H1 (cell line): ENCODE results near the gene RYR3. TPM values are rescaled to one million over a fixed set of nuclear protein-coding genes. Genes with fewer than 3 reads are reported as not detected.

ENCODE experiments used
- CTCF ChIA-PET: fragments of 300-600 bp; sonication (Branson Sonifier 250); formaldehyde crosslinking; loops from one replicate; lab custom pipeline; 2021; ENCODE audit not compliant: partially characterized antibody; lab: Charles Lee
- POLR2A ChIA-PET: fragments of 300-600 bp; sonication (Branson Sonifier 250); formaldehyde crosslinking; loops from one replicate; lab custom pipeline; 2021; ENCODE audit warnings: inconsistent platforms; ENCODE audit not compliant: partially characterized antibody; lab: Charles Lee
- DNase-seq, 2 experiments: peaks; one replicate each; pipeline versions ENCODE4 v3.0.0 to v3.0.0-alpha.2; 2010 to 2022; ENCODE audit warnings: low spot score in 2 of 2, low read depth in 1 of 2, mixed read lengths in 1 of 2
- FAIRE-seq: peaks from 2 replicates; lab custom pipeline; 2011; peaks lifted over from hg19 to GRCh38; lab: Jason Lieb, UNC
- H2AFZ ChIP-seq: 2 replicates; pipeline ENCODE4 v1.8.1; 2012; ENCODE audit warnings: low read length, inconsistent platforms
- H2AK5ac ChIP-seq: 2 replicates; pipeline ENCODE4 v1.6.1; 2013; ENCODE audit warnings: low read depth, low read length
- H2BK120ac ChIP-seq: replicated peaks from 2 replicates; pipeline ENCODE3; 2013; ENCODE audit warnings: low read depth, low read length, inconsistent platforms
- H2BK12ac ChIP-seq: 2 replicates; pipeline ENCODE4 v1.6.1; 2013; ENCODE audit warnings: low read depth, low read length
- H2BK15ac ChIP-seq: 2 replicates; pipeline ENCODE4 v1.6.1; 2013; ENCODE audit warnings: low read length
- H2BK20ac ChIP-seq: 2 replicates; pipeline ENCODE4 v1.6.1; 2013; ENCODE audit warnings: low read length
- H2BK5ac ChIP-seq: 2 replicates; pipeline ENCODE4 v1.6.1; 2013; ENCODE audit warnings: low read depth, low read length
- H3K14ac ChIP-seq: 2 replicates; pipeline ENCODE4 v1.6.1; 2013; ENCODE audit warnings: inconsistent platforms; ENCODE audit not compliant: insufficient read length
- H3K18ac ChIP-seq: 2 replicates; pipeline ENCODE4 v1.6.1; 2013; ENCODE audit warnings: low read length; ENCODE audit errors: extremely low read depth
- H3K23ac ChIP-seq: 2 replicates; pipeline ENCODE4 v1.6.1; 2013; ENCODE audit warnings: inconsistent platforms; ENCODE audit not compliant: insufficient read length
- H3K23me2 ChIP-seq: 2 replicates; pipeline ENCODE4 v1.6.1; 2013; ENCODE audit warnings: low read depth, low read length
- H3K27ac ChIP-seq: 2 replicates; pipeline ENCODE4 v1.6.1; 2011; ENCODE audit warnings: low read depth, low read length, inconsistent platforms
- H3K27me3 ChIP-seq, 4 experiments: replicated peaks in 1 of 4; 1 replicate in 1 of 4; 2 replicates in 3 of 4; pipeline versions ENCODE4 v1.6.1 to v1.8.1; 2011 to 2013; ENCODE audit warnings: low read length in 3 of 4, mild to moderate bottlenecking in 3 of 4, inconsistent platforms in 2 of 4, mixed read lengths in 2 of 4, moderate library complexity in 1 of 4; ENCODE audit not compliant: control insufficient read depth in 3 of 4, insufficient read depth in 3 of 4; ENCODE audit errors: extremely low read depth in 1 of 4
- H3K36me3 ChIP-seq, 4 experiments: 2 replicates each; pipeline versions ENCODE4 v1.6.1 to v1.8.1; 2011 to 2013; ENCODE audit warnings: mild to moderate bottlenecking in 4 of 4, low read length in 3 of 4, moderate library complexity in 2 of 4, control low read depth in 1 of 4, inconsistent platforms in 1 of 4; ENCODE audit not compliant: insufficient read depth in 4 of 4, control insufficient read depth in 2 of 4
- H3K4ac ChIP-seq: replicated peaks from 2 replicates; pipeline ENCODE3; 2013; ENCODE audit warnings: low read length, low read depth, mixed read lengths, inconsistent platforms; ENCODE audit not compliant: insufficient read length
- H3K4me1 ChIP-seq, 4 experiments: replicated peaks in 1 of 4; 1 replicate in 1 of 4; 2 replicates in 3 of 4; pipeline versions ENCODE4 v1.6.1 to v1.8.1; 2011 to 2013; ENCODE audit warnings: low read length in 3 of 4, inconsistent platforms in 2 of 4, mixed read lengths in 1 of 4; ENCODE audit not compliant: insufficient read depth in 4 of 4, control insufficient read depth in 3 of 4
- H3K4me2 ChIP-seq, 2 experiments: 2 replicates each; pipeline versions ENCODE4 v1.6.1 to v1.8.1; 2011 to 2013; ENCODE audit warnings: low read depth in 2 of 2, low read length in 2 of 2, control low read depth in 1 of 2, inconsistent platforms in 1 of 2, mild to moderate bottlenecking in 1 of 2; ENCODE audit not compliant: insufficient read depth in 1 of 2
- H3K4me3 ChIP-seq, 4 experiments: fragments of 200-600, 300-600 bp in 1 of 4; sonication (generic), shearing (Covaris generic), sonication (Bioruptor Twin) in 1 of 4; 2 replicates each; pipeline versions ENCODE4 v1.5.1 to v1.8.1; 2011 to 2016; ENCODE audit warnings: low read length in 4 of 4, low read depth in 3 of 4, control low read depth in 2 of 4, inconsistent platforms in 2 of 4, mild to moderate bottlenecking in 2 of 4, mixed read lengths in 1 of 4, moderate library complexity in 1 of 4; ENCODE audit not compliant: insufficient read depth in 2 of 4; ENCODE audit errors: extremely low read depth in 1 of 4
- H3K56ac ChIP-seq: replicated peaks from 2 replicates; pipeline ENCODE3; 2013; ENCODE audit warnings: low read depth, mild to moderate bottlenecking, mixed read lengths, low read length, inconsistent platforms; ENCODE audit not compliant: insufficient read length
- H3K79me1 ChIP-seq: 2 replicates; pipeline ENCODE4 v1.6.1; 2013; ENCODE audit warnings: low read depth, low read length, control low read depth
- H3K79me2 ChIP-seq, 2 experiments: 2 replicates each; pipeline versions ENCODE4 v1.6.1 to v1.8.1; 2012 to 2013; ENCODE audit warnings: low read length in 2 of 2, mild to moderate bottlenecking in 2 of 2, inconsistent platforms in 1 of 2; ENCODE audit not compliant: insufficient read depth in 2 of 2, control insufficient read depth in 1 of 2
- H3K9ac ChIP-seq, 4 experiments: replicated peaks in 1 of 4; 1 replicate in 1 of 4; 2 replicates in 3 of 4; pipeline versions ENCODE4 v1.6.1 to v1.8.1; 2011 to 2013; ENCODE audit warnings: low read depth in 3 of 4, low read length in 3 of 4, control low read depth in 2 of 4, mild to moderate bottlenecking in 2 of 4, moderate library complexity in 2 of 4, inconsistent platforms in 1 of 4; ENCODE audit errors: extremely low read depth in 1 of 4
- H3K9me3 ChIP-seq, 2 experiments: 2 replicates each; pipeline versions ENCODE4 v1.6.1 to v1.8.1; 2012 to 2013; ENCODE audit warnings: mild to moderate bottlenecking in 2 of 2, moderate library complexity in 2 of 2, control low read depth in 1 of 2, inconsistent platforms in 1 of 2, low read depth in 1 of 2, low read length in 1 of 2, mixed read lengths in 1 of 2; ENCODE audit not compliant: insufficient read depth in 2 of 2
- H4K20me1 ChIP-seq, 2 experiments: replicated peaks in 1 of 2; 2 replicates each; pipeline versions ENCODE3 to v1.8.1; 2011 to 2013; ENCODE audit warnings: inconsistent platforms in 2 of 2, low read length in 2 of 2, mild to moderate bottlenecking in 1 of 2; ENCODE audit not compliant: insufficient read depth in 2 of 2, control insufficient read depth in 1 of 2
- H4K5ac ChIP-seq: 2 replicates; pipeline ENCODE4 v1.6.1; 2013; ENCODE audit warnings: low read length, low read depth, mixed read lengths, inconsistent platforms; ENCODE audit not compliant: insufficient read length
- H4K8ac ChIP-seq: 2 replicates; pipeline ENCODE4 v1.8.0; 2013; ENCODE audit warnings: mild to moderate bottlenecking, moderate library complexity, low read length, inconsistent platforms; ENCODE audit not compliant: insufficient read depth; ENCODE audit errors: extremely low read depth
- H4K91ac ChIP-seq: replicated peaks from 2 replicates; pipeline ENCODE3; 2013; ENCODE audit warnings: low read length, mixed read lengths, inconsistent platforms; ENCODE audit not compliant: insufficient read length
- KDM4A ChIP-seq: IDR thresholded peaks from one replicate; pipeline ENCODE4 v1.7.1; 2012; ENCODE audit warnings: low read depth, mild to moderate bottlenecking, moderate library complexity, low read length, inconsistent platforms; ENCODE audit not compliant: severe bottlenecking
- POU5F1 ChIP-seq: IDR thresholded peaks from 2 replicates; pipeline ENCODE4 v1.6.1; 2011; ENCODE audit warnings: low read depth, mild to moderate bottlenecking, low read length, moderate library complexity
- WGBS, 2 experiments: shearing (Covaris generic) in 1 of 2; methylation state at CpG; one replicate each; pipeline versions ENCODE4 v1.1.6 to v1.1.7; 2013 to 2015; ENCODE audit warnings: low lambda C conversion rate in 2 of 2, mixed read lengths in 2 of 2, inconsistent platforms in 1 of 2, low coverage in 1 of 2, missing lambda C conversion rate in 1 of 2; ENCODE audit not compliant: insufficient replicate concordance in 2 of 2, insufficient coverage in 1 of 2, insufficient read length in 1 of 2; ENCODE audit errors: extremely low coverage in 1 of 2, missing lambda C conversion rate in 1 of 2; 5-methylcytosine and 5-hydroxymethylcytosine counted together
- polyA plus RNA-seq, 7 experiments: library from polyadenylated mRNA; depleted of rRNA in 3 of 7; stranded (reverse) in 5 of 7; unstranded in 2 of 7; fragments of >200 nt in 5 of 7; fragments of 200-250 nt in 2 of 7; gene quantifications; 1 replicate in 5 of 7; 2 replicates in 1 of 7; 4 replicates in 1 of 7; pipeline versions ENCODE4 v1.2.1 to v1.2.3, GENCODE V29; 2011 to 2013; ENCODE audit warnings: missing spikeins in 2 of 7, mixed read lengths in 2 of 7
- total RNA-seq: library from RNA; stranded (reverse); fragmentation: NEBNext Ultra II Directional; extraction: Animal tissue kit (Norgen Biotek cat#: 25700); gene quantifications from 2 replicates; pipeline ENCODE4 v1.2.1, GENCODE V29; 2021

RYR3 gene
- total and polyA plus RNA-seq, 2 of the 8 experiments (the other 6 are each of a cell fraction or from before 2014, with no cell fraction given), result 0.33 to 3.4 TPM

- Histone ChIP-seq H4K8ac (no peak overlapping the region), H3K36me3 (no peaks in the 10 kb centered on the region), H3K79me1 (no peaks in the 10 kb centered on the region), H4K5ac (no peak overlapping the region), H3K23ac (no peak overlapping the region), H3K4me3 (no peak overlapping the region), H3K4ac (no peak overlapping the region), H3K56ac (no peak overlapping the region), H3K27ac (no peak overlapping the region), H3K23me2 (no peaks in the 10 kb centered on the region), H4K91ac (no peak overlapping the region), H2BK5ac (no peak overlapping the region), H3K9me3 (no peaks in the 10 kb centered on the region), H2AFZ (no peak overlapping the region), H2BK120ac (no peak overlapping the region), H3K14ac (no peak overlapping the region), H2AK5ac (no peak overlapping the region), H3K79me2 (no peaks in the 10 kb centered on the region), H2BK20ac (no peak overlapping the region), H4K20me1 (no peaks in the 10 kb centered on the region), H3K9ac (no peak overlapping the region), H3K4me1 (peaks cover 0 to 3% (median 0%) of the 10 kb centered on the region in 4 experiments; a peak in 2 of 7 replicates), H3K18ac (no peak overlapping the region), H2BK12ac (no peak overlapping the region), H3K4me2 (no peak overlapping the region), H3K27me3 (no peaks in the 10 kb centered on the region), H2BK15ac (no peak overlapping the region)
- WGBS, 2 experiments, result 91% methylated on average over 4 of the region's 4 CpGs; no CpG with 5 or more reads in 1 of the 2 experiments
- no peak for TF ChIP-seq KDM4A
- no peak for TF ChIP-seq POU5F1
- DNase-seq (no peak), FAIRE-seq (no peak)
- ChIA-PET POLR2A (no interaction called here), CTCF (interaction anchor here (0.8 to 1.6 kb wide), 3 partner anchors 12 to 24 kb away, joined by 3 to 5 read pairs (median 3); no protein-coding TSS in a partner anchor)
These were observed 511.7 kb downstream of the RYR3 start for GRCh38 chr15:33822479-33822878.
